A549 (cell line): Measurements from ENCODE around the gene TRAPPC10.

Experiments used
- BCL3 ChIP-seq: fragments of >200 bp; sonication (Bioruptor Twin); formaldehyde crosslinking; IDR thresholded peaks from 3 replicates; pipeline ENCODE4 v1.6.1; 2016
- HOXA7 ChIP-seq: fragments of 250-450 bp; sonication (Bioruptor Pico); IDR thresholded peaks from 2 replicates; pipeline ENCODE4 v1.5.0; 2020; ENCODE audit warnings: mild to moderate bottlenecking, moderate library complexity
- MAZ ChIP-seq: fragments of 150-350 bp; IDR thresholded peaks from 2 replicates; pipeline ENCODE4 v1.6.1; 2014; ENCODE audit warnings: antibody characterized with exemption, low read depth, low read length, borderline replicate concordance

- TF ChIP-seq BCL3 = no peak
- TF ChIP-seq MAZ = no peak
- TF ChIP-seq HOXA7 = no peak
Observed at GRCh38 chr21:44019568-44019958, 7.5 kb downstream of the TRAPPC10 start.
